ENCODE data around the gene FBXO36. TPM values are rescaled to one million over a fixed set of nuclear protein-coding genes. Genes with fewer than 3 reads are reported as not detected.

FBXO36 gene
- total and polyA plus RNA-seq, 2 of the 4 experiments (the other 2 are of a cell fraction) = 1.3 to 2.2 TPM

DNA sequence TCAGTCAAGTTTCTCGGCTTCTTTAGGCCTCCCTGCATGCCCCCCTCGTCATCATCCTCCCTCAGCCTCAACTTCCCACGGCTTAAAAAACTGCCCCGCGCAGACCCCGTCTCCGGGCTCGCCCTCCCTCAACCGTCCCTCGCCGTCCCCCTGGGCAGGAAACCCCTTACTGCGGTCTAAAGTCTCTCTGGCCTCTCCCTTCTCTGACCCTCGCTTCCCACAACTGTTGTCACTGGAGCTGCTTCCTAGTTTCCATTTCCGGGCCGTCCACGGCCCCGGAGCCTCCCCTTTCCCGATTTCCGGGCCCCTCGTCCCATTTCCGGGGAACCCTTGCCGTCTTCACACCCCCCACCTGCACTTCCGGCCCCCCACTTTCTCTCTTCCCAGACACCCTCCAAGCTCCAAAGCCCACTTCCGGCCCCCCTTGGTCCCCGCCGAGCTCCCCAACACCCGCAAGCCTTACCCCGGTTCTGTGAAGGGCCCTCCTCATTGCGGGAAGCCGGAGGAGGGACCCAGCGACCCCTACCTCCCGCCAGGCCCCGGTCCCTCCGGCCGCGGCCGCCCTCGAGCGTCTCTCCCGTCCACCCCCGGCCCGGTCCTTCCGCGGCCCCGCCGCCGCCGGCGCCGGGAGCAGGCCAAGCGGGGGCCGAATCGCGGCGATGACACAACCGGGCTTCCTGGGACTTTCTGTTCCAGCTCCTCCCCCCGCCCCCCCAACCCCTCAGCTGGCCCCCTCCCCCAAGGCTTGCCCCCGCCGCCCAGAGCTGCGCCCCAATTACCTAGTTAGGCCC is 1.0 kb upstream of the FBXO36 start:
- WGBS, 2 experiments (ENCODE audit: extremely low coverage in 2 of 2, insufficient read length in 1 of 2) = 0% methylated on average over 15 of the region's 60 CpGs; no CpG with 5 or more reads in 1 of the 2 experiments
- intact Hi-C loops (cut with micrococcal nuclease) (loop anchor here (5.0 to 10.0 kb wide), 4 partner anchors 119 to 854 kb away; no protein-coding TSS in a partner anchor), in situ Hi-C loops (cut with MboI; ENCODE audit: low sequenced_read_pairs) (no loop called here), dilution Hi-C loops (cut with HindIII; ENCODE audit: low sequenced_read_pairs, unreplicated experiment) (no loop called here)
- H3K23ac ChIP-seq (ENCODE audit: low read depth, low read length) = peak overlapping the region; percentile 83; the same call in 1 of the 2 replicates
- peak overlapping the region; percentile 94 for H2BK5ac ChIP-seq (ENCODE audit: low read depth, low read length, poor library complexity, severe bottlenecking)
- no peak overlapping the region for H2BK20ac ChIP-seq (ENCODE audit: low read depth, low read length)
- peak overlapping the region; percentile 92 for H3K27ac ChIP-seq (ENCODE audit: insufficient read depth, low read length)
- peak overlapping the region; percentile 89 for H3K4me2 ChIP-seq (ENCODE audit: low read depth, low read length)
- H3K4ac ChIP-seq (ENCODE audit: low read depth, low read length) = peak overlapping the region; percentile 90
- DNase-seq = peak; percentile 58
- peaks cover 48% of the 10 kb centered on the region for H4K20me1 ChIP-seq (ENCODE audit: insufficient read depth, low read length)
- ChIA-PET POLR2A (ENCODE audit: unreplicated experiment) (no interaction called here), CTCF (no interaction called here)
- H3K79me1 ChIP-seq (ENCODE audit: low read depth in 1 of 2, low read length in 2 of 2) = peaks cover 3 to 30% of the 10 kb centered on the region in 2 experiments; a peak in 2 of 4 replicates
- H3K14ac ChIP-seq (replicated peaks; ENCODE audit: low read depth, low read length) = peak overlapping the region; percentile 84
- peak overlapping the region; percentile 96 for H2AK9ac ChIP-seq (replicated peaks; ENCODE audit: low read depth, low read length, poor library complexity)
- H4K8ac ChIP-seq (ENCODE audit: low read depth in 2 of 2, low read length in 2 of 2) = peak overlapping the region; percentile 52 to 73; a peak in 3 of 4 replicates
- peak overlapping the region; percentile 69 for H3K9ac ChIP-seq (ENCODE audit: low read depth, low read length)
- peak overlapping the region; percentile 74 for H2AK5ac ChIP-seq (ENCODE audit: low read depth, low read length)
- peaks cover 9% of the 10 kb centered on the region for H3K36me3 ChIP-seq (ENCODE audit: control insufficient read depth, insufficient read depth, low read length)
- H3K9me3 ChIP-seq (ENCODE audit: control insufficient read depth, insufficient read depth, low read length) = no peaks in the 10 kb centered on the region
- H3K4me3 ChIP-seq (ENCODE audit: insufficient read depth, low read depth, low read length) = peak overlapping the region; percentile 75
- H3K56ac ChIP-seq (ENCODE audit: extremely low read depth, insufficient read depth, low read length) = peak overlapping the region; percentile 66
- H3K9me1 ChIP-seq (ENCODE audit: insufficient read depth, low read length) = 0 out of 2 replicates have a peak, but pooled peaks cover 2% of the 10 kb centered on the region
- peak overlapping the region; percentile 96 for H2AFZ ChIP-seq (replicated peaks; ENCODE audit: low read length, poor library complexity)
- H3K18ac ChIP-seq (ENCODE audit: low read depth, low read length) = peak overlapping the region; percentile 50; the same call in 1 of the 2 replicates
- 0 out of 2 replicates have a peak, but pooled peaks cover 2% of the 10 kb centered on the region for H3K4me1 ChIP-seq (ENCODE audit: control insufficient read depth, insufficient read depth, low read length)
- H2BK15ac ChIP-seq (ENCODE audit: low read depth, low read length) = no peak overlapping the region
- H4K5ac ChIP-seq (ENCODE audit: low read depth, low read length) = peak overlapping the region; percentile 44
- H2BK120ac ChIP-seq (ENCODE audit: low read depth, low read length) = no peak overlapping the region
- H4K91ac ChIP-seq (ENCODE audit: insufficient read depth, low read depth, low read length) = peak overlapping the region; percentile 70
- H3K27me3 ChIP-seq (ENCODE audit: control insufficient read depth, insufficient read depth, low read length) = no peaks in the 10 kb centered on the region
- no TSS peak for BruUV-seq (replicated peaks)
- peak; percentile 16 for ATAC-seq (ENCODE audit: low read depth)
- TF ChIP-seq CEBPB (IDR thresholded peaks at IDR 0.05; ENCODE audit: low read depth, low read length) (0 out of 2 replicates have a peak, but pooled peaks have one; percentile 10), CHD1 (IDR thresholded peaks at IDR 0.05; ENCODE audit: low read depth, low read length) (no peak), MXI1 (IDR thresholded peaks at IDR 0.05; ENCODE audit: borderline replicate concordance, low read depth, low read length) (no peak), MAFK (IDR thresholded peaks at IDR 0.05; ENCODE audit: low read depth, low read length) (no peak), RAD21 (IDR thresholded peaks at IDR 0.05; ENCODE audit: low read length) (no peak), MAZ (IDR thresholded peaks at IDR 0.05; ENCODE audit: borderline replicate concordance, low read depth, low read length) (0 out of 2 replicates have a peak, but pooled peaks have one; percentile 33), FOS (IDR thresholded peaks at IDR 0.05; ENCODE audit: low read depth, low read length) (no peak), BHLHE40 (IDR thresholded peaks at IDR 0.05; ENCODE audit: low read depth, low read length) (no peak), NFE2L2 (IDR thresholded peaks at IDR 0.05; ENCODE audit: low read depth, low read length) (no peak), RFX5 (IDR thresholded peaks at IDR 0.05; ENCODE audit: low read depth, low read length) (no peak)
- TF ChIP-seq, protein P1, sequence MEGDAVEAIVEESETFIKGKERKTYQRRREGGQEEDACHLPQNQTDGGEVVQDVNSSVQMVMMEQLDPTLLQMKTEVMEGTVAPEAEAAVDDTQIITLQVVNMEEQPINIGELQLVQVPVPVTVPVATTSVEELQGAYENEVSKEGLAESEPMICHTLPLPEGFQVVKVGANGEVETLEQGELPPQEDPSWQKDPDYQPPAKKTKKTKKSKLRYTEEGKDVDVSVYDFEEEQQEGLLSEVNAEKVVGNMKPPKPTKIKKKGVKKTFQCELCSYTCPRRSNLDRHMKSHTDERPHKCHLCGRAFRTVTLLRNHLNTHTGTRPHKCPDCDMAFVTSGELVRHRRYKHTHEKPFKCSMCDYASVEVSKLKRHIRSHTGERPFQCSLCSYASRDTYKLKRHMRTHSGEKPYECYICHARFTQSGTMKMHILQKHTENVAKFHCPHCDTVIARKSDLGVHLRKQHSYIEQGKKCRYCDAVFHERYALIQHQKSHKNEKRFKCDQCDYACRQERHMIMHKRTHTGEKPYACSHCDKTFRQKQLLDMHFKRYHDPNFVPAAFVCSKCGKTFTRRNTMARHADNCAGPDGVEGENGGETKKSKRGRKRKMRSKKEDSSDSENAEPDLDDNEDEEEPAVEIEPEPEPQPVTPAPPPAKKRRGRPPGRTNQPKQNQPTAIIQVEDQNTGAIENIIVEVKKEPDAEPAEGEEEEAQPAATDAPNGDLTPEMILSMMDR (conservative IDR thresholded peaks at IDR 0.05; ENCODE audit: low read depth, low read length) = no peak
- TF ChIP-seq, protein P2, sequence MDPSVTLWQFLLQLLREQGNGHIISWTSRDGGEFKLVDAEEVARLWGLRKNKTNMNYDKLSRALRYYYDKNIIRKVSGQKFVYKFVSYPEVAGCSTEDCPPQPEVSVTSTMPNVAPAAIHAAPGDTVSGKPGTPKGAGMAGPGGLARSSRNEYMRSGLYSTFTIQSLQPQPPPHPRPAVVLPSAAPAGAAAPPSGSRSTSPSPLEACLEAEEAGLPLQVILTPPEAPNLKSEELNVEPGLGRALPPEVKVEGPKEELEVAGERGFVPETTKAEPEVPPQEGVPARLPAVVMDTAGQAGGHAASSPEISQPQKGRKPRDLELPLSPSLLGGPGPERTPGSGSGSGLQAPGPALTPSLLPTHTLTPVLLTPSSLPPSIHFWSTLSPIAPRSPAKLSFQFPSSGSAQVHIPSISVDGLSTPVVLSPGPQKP (IDR thresholded peaks at IDR 0.05; ENCODE audit: borderline replicate concordance, low read depth, low read length) = no peak
- TF ChIP-seq, protein P3, sequence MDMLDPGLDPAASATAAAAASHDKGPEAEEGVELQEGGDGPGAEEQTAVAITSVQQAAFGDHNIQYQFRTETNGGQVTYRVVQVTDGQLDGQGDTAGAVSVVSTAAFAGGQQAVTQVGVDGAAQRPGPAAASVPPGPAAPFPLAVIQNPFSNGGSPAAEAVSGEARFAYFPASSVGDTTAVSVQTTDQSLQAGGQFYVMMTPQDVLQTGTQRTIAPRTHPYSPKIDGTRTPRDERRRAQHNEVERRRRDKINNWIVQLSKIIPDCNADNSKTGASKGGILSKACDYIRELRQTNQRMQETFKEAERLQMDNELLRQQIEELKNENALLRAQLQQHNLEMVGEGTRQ (IDR thresholded peaks at IDR 0.05; ENCODE audit: low read depth, low read length) = no peak

Data from IMR-90 (cell line).